CD4-positive, alpha-beta T cell treated with Interleukin-17A for 4 hours (primary cell): Measurements from ENCODE around the gene DOCK2.
A peak's percentile ranks its signal among the peaks of the same experiment; 100 is the strongest.
"Not testable (repeated sequence)": the region's sequence is repeated elsewhere in the genome, so short reads cannot be mapped to it uniquely, and the experiment has no call there.

Experiments
- DNase-seq: peaks from one replicate; pipeline ENCODE4 v3.0.0-alpha.2; 2020; ENCODE audit warnings: mixed read lengths

Gene DOCK2

DNA sequence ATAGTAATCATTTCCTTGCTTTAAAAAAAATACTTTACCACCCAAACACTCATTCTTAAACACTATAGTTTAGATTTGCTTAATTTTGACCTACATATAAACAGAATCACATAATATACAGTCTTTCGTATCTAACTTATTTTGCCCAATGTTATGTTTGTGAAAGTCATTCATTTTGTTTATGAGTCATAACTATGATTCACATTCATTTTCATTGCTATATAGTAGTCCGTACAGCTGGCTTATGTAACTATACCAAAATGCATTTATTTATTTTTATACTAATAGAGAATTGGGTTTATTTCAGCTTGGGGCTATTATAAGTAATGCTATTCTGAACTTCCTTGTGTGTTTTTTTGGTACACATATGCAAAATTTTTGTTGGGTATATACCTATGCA is 434.7 kb downstream of the DOCK2 start:
- DNase-seq: no peak

DNA sequence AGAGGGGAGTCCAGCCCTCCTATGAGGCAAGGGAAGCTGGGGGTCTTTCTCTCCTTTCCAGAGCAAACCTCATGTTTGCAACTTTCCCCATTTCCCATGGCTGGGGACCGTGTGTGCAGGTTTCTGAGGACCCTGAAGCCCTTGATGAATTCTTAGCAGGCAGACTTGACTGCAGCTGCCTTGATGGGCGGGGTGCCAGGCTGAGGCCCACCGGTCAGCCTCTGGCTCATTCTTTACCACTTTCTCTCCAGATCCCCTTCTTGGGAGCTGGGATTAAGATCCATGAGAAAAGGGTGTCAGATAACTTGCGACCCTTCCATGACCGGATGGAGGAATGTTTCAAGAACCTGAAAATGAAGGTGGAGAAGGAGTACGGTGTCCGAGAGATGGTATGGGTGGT is 438.6 kb downstream of the DOCK2 start:
- DNase-seq: no peak

DNA sequence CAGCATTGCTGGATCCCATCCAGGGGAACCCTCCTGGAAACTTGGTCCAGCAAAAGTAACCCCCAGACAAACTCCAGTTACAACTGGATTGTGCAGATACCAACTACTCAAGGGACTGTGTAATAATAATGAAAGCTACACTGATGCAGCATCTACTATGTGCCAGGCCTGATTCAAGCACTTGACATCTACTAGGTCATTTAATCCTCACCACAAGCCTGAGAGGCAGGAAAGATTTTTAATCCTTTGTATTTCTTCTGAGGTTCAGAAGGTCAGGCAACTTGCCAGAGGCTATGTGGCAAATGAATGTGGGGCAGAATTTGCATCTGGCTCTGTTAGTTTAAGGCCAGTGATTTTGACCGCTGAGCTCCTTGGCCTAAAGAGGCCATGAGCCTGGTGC is 439.1 kb downstream of the DOCK2 start:
- DNase-seq: no peak

DNA sequence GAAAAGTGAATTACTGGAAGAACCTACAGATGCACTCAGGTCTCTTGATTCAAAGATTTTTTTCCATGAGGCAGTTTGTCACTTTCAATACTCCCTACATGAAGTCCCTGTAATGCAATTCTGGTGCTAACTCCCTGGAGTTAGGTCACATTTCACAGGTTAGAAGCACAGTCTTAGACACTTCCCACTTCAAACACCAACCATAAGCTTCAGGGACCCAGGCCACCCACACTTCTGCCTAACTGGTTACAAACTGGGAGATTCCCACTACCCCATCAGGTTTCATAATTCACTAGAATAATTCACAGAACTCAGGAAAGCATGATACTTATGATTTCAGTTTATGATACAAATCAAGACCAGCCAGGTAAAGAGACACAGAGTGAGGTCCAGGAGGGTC is 439.7 kb downstream of the DOCK2 start:
- no peak for DNase-seq

DNA sequence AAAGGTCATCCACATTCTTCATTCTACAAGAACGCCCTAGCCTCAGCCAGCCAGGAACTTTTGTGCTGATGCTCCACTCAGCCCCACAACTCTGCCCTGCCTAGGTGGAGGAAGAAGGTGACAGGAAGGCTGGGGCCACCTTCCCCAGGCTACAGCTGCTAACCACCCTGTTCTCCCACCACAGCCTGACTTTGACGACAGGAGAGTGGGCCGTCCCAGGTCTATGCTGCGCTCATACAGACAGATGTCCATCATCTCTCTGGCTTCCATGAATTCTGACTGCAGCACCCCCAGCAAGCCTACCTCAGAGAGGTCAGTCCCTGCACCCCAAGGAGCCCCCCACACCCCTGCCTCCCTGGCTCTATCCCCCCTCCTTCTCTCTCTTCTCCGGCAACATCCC is 440.5 kb downstream of the DOCK2 start:
- no peak for DNase-seq

DNA sequence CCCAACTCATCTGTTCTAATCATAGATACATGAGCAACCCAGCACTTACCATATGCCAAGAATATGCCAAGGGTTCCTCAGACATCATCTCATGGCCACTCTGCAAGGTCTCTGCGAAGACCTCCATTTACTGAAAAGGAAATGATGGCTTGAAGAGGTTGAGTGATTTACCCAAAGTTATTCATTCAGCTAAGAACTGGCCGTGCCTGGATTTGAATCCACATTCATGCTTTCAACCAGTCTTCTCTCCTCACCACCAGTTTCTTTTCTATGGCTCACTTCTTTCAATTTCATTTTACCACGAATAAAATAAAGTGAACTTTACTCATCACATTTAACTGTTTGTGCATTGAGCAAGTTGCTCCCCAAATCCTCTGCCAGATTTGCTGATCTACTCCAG is 441.4 kb downstream of the DOCK2 start:
- DNase-seq: no peak

DNA sequence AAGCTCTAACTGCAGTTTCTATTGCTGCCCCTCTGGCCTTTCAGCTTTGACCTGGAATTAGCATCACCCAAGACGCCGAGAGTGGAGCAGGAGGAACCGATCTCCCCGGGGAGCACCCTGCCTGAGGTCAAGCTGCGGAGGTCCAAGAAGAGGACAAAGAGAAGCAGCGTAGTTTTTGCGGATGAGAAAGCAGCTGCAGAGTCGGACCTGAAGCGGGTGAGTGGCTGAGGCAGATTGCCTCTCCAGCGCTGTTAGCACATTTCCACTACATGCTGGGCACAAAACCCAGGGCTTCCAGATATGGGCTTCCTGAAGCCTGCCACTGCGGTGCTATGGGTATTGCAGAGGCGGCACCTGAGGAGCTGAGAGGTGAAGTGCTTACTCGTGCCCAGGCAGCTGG is 441.9 kb downstream of the DOCK2 start:
- no peak for DNase-seq

DNA sequence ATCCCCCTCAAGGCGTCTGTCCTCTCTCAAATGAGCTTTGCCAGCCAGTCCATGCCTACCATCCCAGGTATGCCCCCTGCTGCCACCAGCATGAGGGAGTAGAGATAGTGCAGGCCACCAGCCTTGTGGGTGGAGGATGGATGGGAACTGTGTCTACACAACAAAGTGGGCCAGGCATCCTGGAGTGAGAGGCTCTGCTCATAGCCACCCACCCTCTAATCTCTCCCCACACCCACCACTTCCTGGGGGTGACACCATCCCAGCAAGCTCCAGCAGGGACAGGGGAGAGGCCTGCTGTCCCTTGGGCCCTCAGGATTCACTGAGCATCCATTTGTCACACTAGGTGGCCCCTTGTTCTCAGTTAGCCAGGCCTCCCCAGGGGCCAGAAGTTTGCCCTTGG is 443.1 kb downstream of the DOCK2 start:
- no peak for DNase-seq

DNA sequence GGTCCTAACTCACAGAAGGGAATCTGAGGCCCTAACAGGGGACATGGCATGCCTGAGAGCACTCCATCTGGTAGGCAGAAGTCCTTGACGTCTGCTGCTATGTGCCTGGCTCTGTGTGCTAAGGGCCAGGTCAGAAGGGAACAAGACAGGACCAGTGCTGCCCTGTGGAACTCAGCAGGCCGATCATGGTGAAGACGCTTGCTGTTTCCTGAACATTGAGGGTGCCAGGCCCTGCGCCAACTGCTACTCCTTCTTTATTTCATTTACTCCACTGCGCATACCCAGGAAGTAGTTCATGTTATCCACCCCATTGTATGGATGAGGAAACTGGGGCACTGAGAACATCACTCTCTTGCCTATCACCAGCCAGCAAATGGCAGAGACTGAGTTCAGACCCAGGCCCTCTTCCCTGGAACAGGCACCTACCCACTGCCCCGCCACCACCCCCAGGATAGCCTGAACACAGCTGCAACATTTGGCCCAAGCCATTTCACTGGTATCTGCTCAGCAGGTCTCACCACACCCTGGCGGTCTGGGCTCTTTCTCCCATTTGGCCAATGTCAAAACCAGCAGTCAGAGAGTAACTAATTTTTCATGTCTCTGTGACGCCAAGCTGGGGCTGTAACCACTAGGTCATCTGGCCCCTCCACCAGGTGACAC is 443.8 kb downstream of the DOCK2 start:
- DNase-seq: no peak

DNA sequence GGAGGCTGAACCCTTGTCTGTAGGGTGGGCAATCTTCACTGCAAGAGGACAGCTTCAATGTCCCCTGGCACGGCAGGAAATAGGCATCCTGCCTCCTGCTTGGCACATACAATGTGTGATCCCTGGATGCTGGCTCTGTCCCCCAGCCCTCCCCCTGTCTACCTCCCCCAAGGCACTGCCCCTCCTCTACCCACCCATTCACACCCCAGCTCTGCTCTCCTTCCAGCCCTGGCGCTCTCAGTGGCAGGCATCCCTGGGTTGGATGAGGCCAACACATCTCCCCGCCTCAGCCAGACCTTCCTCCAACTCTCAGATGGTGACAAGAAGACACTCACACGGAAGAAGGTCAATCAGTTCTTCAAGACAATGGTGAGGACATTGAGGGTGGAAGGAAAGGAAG is 444.5 kb downstream of the DOCK2 start:
- no peak for DNase-seq

DNA sequence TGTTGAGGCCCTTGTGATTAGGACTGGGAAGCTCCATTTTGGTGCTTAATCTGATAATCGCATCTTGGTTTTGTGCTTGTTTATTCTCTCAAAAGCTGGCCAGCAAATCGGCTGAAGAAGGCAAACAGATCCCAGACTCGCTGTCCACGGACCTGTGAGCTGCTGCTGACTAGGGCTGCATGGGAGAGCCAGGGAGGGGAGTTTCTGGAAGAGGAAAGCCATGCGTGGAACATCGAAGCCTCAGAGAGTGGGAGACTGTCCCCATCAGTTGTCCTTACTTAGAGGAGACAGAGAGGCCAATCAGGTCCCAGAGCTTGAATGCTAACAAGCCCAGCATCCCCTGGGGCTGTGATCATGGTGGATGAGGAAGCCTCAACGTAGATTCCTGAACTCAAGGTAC is 445.6 kb downstream of the DOCK2 start:
- DNase-seq: no peak

DNA sequence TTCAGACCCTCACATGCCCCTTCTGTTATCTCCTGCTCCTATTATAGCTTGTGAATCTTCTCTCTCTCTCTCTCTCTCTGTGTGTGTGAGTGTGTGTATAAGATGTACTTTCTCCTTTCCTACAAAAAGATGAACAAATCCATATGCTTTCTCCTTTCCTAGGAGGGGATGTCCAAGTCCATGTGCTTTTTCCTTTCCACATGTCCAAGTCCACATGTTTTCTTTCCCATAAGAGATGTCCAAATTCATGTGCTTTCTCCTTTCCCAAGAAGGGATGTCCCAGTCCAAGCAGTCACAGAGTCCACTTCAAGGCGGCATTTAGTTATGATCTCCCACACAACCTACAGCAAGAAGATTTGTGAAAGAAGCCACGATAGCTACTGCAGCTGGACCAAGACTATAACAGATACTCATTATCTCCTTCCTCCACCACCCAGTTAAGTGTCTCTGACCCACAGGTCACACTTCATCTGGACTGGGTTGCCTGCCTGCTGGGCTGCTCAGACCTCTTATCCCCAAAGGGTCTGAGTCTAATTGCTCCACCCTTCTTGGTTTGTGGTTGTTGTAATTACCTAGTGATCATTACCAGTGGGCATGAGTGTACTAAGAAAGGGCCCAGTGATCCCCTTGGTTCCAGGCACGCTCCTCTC is 450.2 kb downstream of the DOCK2 start:
- DNase-seq: no peak

DNA sequence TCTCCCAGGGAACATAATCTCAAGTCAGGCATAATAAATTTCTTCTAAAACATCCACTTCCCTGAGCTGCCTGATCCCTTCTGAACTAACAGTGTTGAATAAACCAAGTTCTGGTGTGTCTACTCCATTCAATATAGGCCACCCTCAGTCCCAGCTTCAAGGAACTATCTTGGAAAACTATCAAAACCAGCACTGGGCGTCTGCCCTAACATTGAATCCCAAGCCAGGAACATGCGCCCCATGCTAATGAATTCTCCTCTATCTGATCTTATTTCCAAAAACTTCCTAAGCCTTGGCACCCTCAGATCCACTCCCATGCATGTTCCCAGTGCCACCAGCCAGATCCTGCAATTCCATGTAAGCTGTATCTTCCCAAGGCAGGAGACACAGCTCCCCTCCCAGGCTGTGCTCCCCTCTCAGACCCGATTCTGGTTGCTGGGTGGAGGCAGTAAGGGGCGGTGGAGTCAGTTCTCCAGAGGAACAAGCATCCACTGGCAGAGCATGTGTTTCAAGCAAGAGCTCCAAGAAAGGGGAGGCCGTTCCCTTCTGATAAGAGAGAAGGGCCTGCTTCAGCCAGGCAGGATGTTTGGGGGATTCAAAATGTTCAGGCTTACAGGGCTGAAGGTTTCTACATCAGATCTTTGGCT is 455.5 kb downstream of the DOCK2 start:
- DNase-seq: no peak

DNA sequence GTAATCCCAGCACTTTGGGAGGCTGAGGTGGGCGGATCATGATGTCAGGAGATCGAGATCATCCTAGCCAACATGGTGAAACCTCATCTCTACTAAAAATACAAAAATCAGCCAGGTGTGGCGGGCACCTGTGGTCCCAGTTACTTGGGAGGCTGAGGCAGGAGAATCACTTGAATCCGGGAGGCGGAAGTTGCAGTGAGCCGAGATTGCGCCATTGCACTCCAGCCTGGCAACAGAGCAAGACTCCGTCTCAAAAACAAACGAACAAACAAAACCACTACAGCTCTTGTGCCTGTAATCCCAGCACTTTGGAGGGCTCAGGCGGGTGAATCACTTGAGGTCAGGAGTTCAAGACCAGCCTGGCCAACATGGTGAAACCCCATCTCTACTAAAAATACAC is 457.3 kb downstream of the DOCK2 start:
- DNase-seq: not testable (repeated sequence)

DNA sequence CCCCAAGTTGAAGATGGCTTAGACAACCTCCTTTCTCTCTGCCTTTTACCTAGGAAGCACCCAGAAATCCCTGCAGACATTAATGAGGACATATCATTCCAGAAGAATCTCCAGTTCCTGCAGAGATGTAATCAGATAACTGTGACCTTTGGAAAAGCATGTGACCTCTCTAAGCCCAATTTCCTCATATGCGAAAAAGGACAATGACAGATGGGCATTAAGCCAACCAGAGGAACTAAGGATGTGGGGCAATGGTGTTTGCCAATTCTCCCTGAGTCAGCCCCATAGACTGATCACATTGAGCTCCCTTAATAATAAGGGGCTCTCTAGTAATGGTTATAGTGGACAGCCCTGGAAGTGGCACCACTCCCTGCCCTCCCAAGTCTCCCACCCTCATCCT is 458.6 kb downstream of the DOCK2 start:
- no peak for DNase-seq

DNA sequence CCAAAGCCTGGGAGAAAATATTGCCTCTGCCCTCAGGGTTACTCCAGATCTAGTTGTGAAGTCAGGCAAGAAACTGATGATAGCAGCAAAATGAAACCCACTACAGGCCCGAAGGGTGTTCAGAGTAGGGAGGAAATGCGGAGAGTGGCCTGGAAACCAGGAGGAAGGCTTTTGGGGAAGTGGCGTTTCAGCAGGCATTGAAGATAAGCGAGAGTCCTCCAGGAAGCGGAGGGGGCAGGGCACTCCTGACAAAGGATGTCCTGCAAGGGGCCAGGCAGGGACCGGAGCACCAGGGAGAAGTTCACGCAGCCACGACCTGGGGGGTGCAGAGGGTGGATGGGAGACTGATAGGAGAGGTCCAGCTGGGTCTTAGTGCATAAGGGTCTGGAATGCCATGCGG is 460.9 kb downstream of the DOCK2 start:
- no peak for DNase-seq

DNA sequence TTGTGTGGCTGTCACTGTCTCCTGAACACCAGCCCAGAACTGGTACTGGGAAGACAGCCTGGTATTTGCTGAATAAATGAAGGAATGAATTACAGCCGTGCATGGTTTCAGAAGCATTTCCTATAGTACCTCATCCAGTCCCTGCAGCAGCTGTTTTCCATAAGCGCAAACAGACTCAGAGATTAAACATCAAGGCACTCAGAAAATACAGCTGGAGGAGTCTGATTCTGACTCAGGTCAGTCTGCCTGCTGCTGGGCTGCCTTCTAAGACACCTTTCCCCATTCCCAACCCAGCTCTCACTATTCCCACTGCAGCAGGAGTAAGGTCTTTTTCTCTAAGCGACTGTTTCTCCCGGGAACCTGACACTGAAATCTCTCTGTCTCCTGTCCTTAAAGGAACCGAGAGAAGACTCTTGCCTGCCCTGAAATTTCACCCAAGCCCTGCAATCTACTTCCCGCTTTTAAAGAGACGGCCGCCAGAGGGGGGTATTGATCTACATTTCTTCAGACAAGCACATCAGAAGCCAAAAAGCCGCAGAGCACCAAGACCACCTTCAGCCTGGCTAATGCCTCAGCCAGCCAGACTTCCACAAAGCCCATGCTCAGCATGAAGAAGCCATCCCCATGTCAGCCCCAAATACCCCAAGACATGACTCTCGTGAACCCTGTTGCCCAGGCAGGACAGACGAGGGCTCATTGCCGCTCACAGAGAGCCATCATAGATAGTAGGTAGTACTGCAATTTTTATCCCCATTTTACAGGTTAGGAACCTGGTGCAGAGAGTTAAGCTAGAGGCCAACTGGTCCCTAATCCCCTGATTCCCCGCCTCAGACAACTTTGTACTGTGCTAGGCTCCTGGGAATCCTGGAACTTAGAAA is 463.2 kb downstream of the DOCK2 start:
- peak; percentile 78 for DNase-seq

DNA sequence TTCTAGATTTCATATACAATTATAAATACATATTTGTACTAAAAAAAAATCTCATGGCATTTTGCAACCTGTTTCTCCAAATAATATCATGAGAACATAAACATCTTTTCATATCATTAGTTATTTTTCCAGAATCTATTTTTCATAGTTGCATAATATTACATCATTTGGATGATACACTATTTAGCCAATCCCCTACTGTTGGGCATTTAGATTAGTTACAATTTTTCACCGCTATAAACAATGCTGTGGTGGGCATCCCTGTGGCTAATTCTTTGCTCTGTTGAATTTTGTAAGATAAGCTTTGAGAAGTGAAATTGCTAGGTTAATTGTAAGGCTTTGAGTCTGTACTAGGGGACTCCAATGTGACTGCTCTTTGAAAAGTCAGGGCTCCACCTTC is 466.4 kb downstream of the DOCK2 start:
- DNase-seq: no peak

DNA sequence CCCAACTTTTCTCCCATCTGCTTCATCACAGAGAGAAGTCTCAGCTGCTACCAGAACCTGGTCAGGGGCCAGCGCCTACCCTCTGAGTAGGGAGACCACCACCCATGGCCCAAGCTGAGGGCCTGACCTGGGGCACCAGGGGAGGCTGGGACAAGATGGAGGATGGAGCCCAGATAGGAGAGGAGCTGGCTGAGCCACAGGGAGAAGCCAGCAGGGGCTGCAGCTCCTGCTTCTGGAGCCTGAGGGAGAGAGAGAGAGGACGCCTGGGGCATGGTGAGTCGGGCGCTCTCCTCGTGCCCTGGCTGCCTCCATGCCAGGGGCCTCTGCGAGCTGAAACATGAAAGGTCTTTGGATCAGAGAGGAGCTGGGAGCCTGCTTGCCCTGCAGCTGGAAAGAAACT is 467.2 kb downstream of the DOCK2 start:
- no peak for DNase-seq

DNA sequence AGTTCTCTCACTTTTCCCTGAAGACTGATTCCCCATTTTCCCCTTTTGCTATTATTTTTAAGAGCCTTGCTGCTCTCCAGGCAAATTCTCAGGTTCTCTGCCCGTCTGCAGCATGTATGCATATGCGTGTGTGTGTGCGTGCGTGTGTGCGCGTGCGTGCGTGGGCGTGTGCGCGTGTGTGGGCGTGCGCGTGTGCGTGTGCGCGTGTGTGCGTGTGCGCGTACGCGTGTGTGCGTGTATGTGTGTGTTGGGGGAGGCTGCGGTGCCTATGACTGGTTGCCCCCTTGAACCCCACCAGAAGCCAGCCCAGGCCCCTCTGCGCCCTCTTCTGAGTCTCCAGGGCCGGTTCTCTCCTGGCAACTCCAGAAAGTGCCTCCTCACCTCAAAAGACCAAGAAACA is 467.6 kb downstream of the DOCK2 start:
- DNase-seq: no peak

DNA sequence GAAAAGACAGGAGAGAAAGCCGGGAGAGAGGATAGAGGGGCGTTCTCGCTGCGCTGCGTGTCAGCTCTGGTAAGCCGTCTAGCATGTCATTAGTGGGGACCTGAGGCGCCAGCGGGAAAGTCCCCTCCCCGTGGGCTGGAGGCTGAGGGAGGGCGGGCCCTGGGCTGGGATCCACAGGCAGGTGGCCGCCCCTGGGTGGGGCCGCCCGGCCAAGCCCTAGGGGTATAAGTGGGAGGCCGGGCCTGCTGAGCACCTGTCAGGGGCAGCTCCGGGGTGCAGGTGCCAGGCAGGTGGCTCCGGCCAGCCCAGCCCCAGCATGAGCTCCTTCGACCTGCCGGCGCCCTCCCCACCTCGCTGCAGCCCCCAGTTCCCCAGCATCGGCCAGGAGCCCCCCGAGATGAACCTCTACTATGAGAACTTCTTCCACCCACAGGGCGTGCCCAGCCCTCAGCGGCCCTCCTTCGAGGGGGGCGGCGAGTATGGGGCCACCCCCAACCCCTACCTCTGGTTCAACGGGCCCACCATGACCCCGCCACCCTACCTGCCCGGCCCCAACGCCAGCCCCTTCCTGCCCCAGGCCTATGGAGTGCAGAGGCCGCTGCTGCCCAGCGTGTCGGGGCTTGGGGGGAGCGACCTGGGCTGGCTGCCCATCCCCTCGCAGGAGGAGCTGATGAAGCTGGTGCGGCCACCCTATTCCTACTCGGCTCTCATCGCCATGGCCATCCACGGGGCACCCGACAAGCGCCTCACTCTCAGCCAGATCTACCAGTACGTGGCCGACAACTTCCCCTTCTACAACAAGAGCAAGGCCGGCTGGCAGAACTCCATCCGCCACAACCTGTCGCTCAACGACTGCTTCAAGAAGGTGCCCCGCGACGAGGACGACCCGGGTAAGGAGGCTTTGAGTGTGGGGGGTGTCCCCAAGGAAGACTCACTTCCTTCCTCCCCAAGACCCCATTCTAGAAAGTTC is 468.9 kb downstream of the DOCK2 start, which contains the start of gene FOXI1:
Gene FOXI1, plus strand, starts transcription at position 256 of the 970 bp plus-strand sequence. Its CDS starts 61 bp downstream, at position 317.
- DNase-seq: no peak

DNA sequence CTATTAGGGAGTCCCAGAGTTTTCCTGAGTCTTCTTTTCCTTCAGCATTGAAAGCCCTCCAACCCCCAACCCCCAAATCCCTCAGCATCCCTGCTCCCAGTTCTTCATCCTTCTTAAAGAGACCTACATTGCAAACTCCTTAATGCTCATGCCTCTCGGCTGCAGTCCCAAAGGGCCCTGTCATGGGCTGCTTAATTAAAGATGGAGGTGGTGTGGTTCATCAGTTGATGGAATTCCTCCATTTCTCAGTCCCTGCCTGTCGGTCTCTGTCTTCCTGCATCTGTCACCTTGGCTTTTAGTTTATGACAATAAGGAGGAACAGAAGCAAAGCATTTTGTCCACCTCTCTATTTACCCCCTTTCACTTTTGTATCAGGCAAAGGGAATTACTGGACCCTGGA is 470.6 kb downstream of the DOCK2 start:
- DNase-seq: no peak
